Measurements from ENCODE around the gene PHKA1.

GRCh38 chrX:72715546-72715945 is 1.4 kb upstream of the PHKA1 start:
- no peak for TF ChIP-seq CTCF (IDR thresholded peaks at IDR 0.05)
- TF ChIP-seq POLR2A (IDR thresholded peaks at IDR 0.05) = no peak

All from lower leg skin (tissue), 3 donors.